K562 (cell line): ENCODE measurements around the gene IL4I1. TPM values are rescaled to one million over a fixed set of nuclear protein-coding genes. Genes with fewer than 3 reads are reported as not detected.

ENCODE experiments used
- ESRRA ChIP-seq: fragments of 450-650 bp; IDR thresholded peaks from 2 replicates; pipeline ENCODE4 v1.6.1; 2014; ENCODE audit warnings: low read depth, mild to moderate bottlenecking, moderate library complexity, borderline replicate concordance
- FOXA3 ChIP-seq, 2 experiments: fragments of 450-650 bp in 1 of 2; sonication (generic) in 1 of 2; formaldehyde crosslinking; IDR thresholded peaks in 1 of 2; conservative IDR thresholded peaks in 1 of 2; 2 replicates each; pipeline versions ENCODE4 v1.4.0 to v1.8.0; 2020 to 2022; ENCODE audit warnings: mild to moderate bottlenecking in 2 of 2, missing genetic modification reagents in 1 of 2
- FOXJ2 ChIP-seq: fragments of 200-800 bp; sonication (Bioruptor generic); IDR thresholded peaks from 2 replicates; pipeline ENCODE4 v1.6.1; 2016; ENCODE audit warnings: missing genetic modification characterization, missing compliant biosample characterization
- GATAD2B ChIP-seq: fragments of 450-650 bp; IDR thresholded peaks from 2 replicates; pipeline ENCODE4 v1.6.1; 2017; ENCODE audit warnings: mild to moderate bottlenecking, borderline replicate concordance
- KDM5B ChIP-seq: fragments of 200-600 bp; sonication (generic); IDR thresholded peaks from 2 replicates; pipeline ENCODE4 v1.6.1; 2012; ENCODE audit warnings: low read depth, mild to moderate bottlenecking, moderate library complexity, low read length, control low read depth, inconsistent platforms; ENCODE audit not compliant: insufficient replicate concordance
- MAFG ChIP-seq: fragments of 450-650 bp; conservative IDR thresholded peaks from 2 replicates; pipeline ENCODE4 v1.6.1; 2016; ENCODE audit warnings: missing genetic modification characterization, missing compliant biosample characterization
- MBD2 ChIP-seq: sonication (generic); IDR thresholded peaks from 2 replicates; pipeline ENCODE4 v1.6.1; 2016; ENCODE audit warnings: low read depth, borderline replicate concordance
- MNT ChIP-seq, 2 experiments: fragments of 450-650 bp; conservative IDR thresholded peaks; 2 replicates each; pipeline ENCODE4 v1.6.1; 2017; ENCODE audit warnings: mild to moderate bottlenecking in 2 of 2, moderate library complexity in 2 of 2
- NFRKB ChIP-seq: fragments of 450-650 bp; IDR thresholded peaks from 2 replicates; pipeline ENCODE4 v1.6.1; 2016; ENCODE audit warnings: low read depth
- NUFIP1 ChIP-seq: fragments of 450-650 bp; IDR thresholded peaks from 2 replicates; pipeline ENCODE4 v1.6.1; 2018; ENCODE audit not compliant: partially characterized antibody
- PHF8 ChIP-seq: fragments of 200-600 bp; sonication (generic); IDR thresholded peaks from 2 replicates; pipeline ENCODE4 v1.6.1; 2012; ENCODE audit warnings: mixed run types, mild to moderate bottlenecking, inconsistent platforms, low read length, moderate library complexity, borderline replicate concordance
- POLR3G ChIP-seq: IDR thresholded peaks from 2 replicates; pipeline ENCODE4 v1.6.1; 2011; ENCODE audit not compliant: insufficient read length, insufficient replicate concordance; ENCODE audit errors: extremely low read depth
- PRMT5 ChIP-seq: sonication (generic); formaldehyde crosslinking; IDR thresholded peaks from 2 replicates; pipeline ENCODE4 v1.5.0; 2020; ENCODE audit warnings: missing genetic modification reagents
- RFX7 ChIP-seq: fragments of 250-450 bp; sonication (Bioruptor Pico); IDR thresholded peaks from 2 replicates; pipeline ENCODE4 v1.5.1; 2021; ENCODE audit warnings: mild to moderate bottlenecking
- SMARCE1 ChIP-seq: fragments of 450-650 bp; IDR thresholded peaks from 2 replicates; pipeline ENCODE4 v1.7.1; 2016; ENCODE audit warnings: mild to moderate bottlenecking
- SUPT5H ChIP-seq: fragments of 450-650 bp; IDR thresholded peaks from 2 replicates; pipeline ENCODE4 v1.6.1; 2016
- TGIF2 ChIP-seq: sonication (generic); formaldehyde crosslinking; IDR thresholded peaks from 2 replicates; pipeline ENCODE4 v1.8.1; 2022; ENCODE audit warnings: mild to moderate bottlenecking, missing genetic modification reagents, moderate library complexity
- ZC3H8 ChIP-seq: fragments of 450-650 bp; IDR thresholded peaks from 2 replicates; pipeline ENCODE4 v1.6.1; 2017
- ZMIZ1 ChIP-seq, 2 experiments: fragments of 150-350 bp in 1 of 2; IDR thresholded peaks; 2 replicates each; pipeline ENCODE4 v1.6.1; 2012 to 2016; ENCODE audit warnings: low read depth in 2 of 2, low read length in 2 of 2, mild to moderate bottlenecking in 1 of 2, moderate library complexity in 1 of 2
- ZNF561 ChIP-seq: fragments of 450-650 bp; formaldehyde crosslinking; conservative IDR thresholded peaks from 2 replicates; pipeline ENCODE4 v1.4.0; 2020; ENCODE audit warnings: mild to moderate bottlenecking, moderate library complexity
- polyA plus RNA-seq, 8 experiments: library from polyadenylated mRNA; depleted of rRNA in 4 of 8; stranded (reverse) in 5 of 8; unstranded in 3 of 8; fragments of >200 nt; fragmentation: Nextera tagmentation in 2 of 8; fragmentation: Illumina TruSeq in 1 of 8; extraction: Ambion mirVana in 2 of 8; extraction: Trizol in 1 of 8; gene quantifications; 2 replicates each; pipeline versions ENCODE4 v1.2.1 to v1.2.3, GENCODE V29; 2011 to 2014; ENCODE audit warnings: inconsistent platforms in 1 of 8, missing spikeins in 1 of 8
- total RNA-seq, 7 experiments: library from RNA; depleted of rRNA in 6 of 7; stranded (reverse); fragments of >200 nt in 6 of 7; fragmentation: Illumina TruSeq in 2 of 7; extraction: Trizol in 2 of 7; gene quantifications; 2 replicates each; pipeline versions ENCODE4 v1.2.1 to v1.2.3, GENCODE V29; 2011 to 2021; ENCODE audit warnings: low replicate concordance in 1 of 7
- TF ChIP-seq, protein P1 (sequence below): sonication (generic); formaldehyde crosslinking; IDR thresholded peaks from 2 replicates; pipeline ENCODE4 v1.8.0; 2022; ENCODE audit warnings: mild to moderate bottlenecking, missing genetic modification reagents

The IL4I1 gene
- total and polyA plus RNA-seq, 9 of the 15 experiments (the other 6 are each of a cell fraction or from before 2014, with no cell fraction given): 0.06 to 0.95 (median 0.43) TPM; not detected in 2

GRCh38 chr19:49850487-49851342 is 46.0 kb downstream of the IL4I1 start, which contains the start of gene PTOV1 (continued):
- TF ChIP-seq NUFIP1: peak; percentile 30
- TF ChIP-seq GATAD2B: peak; percentile 71; the same call in 1 of the 2 replicates
- TF ChIP-seq NFRKB: no peak
- TF ChIP-seq POLR3G: no peak
- peak; percentile 80 for TF ChIP-seq SUPT5H
- TF ChIP-seq KDM5B: peak; percentile 62
- no peak for TF ChIP-seq ZNF561
- no peak for TF ChIP-seq RFX7
- TF ChIP-seq ZC3H8: no peak
- TF ChIP-seq MNT (conservative IDR thresholded peaks at IDR 0.05): peak; percentile 74 to 90
- TF ChIP-seq PHF8: peak; percentile 95
- TF ChIP-seq FOXA3 (CRISPR knock-in tag; conservative IDR thresholded peaks at IDR 0.05 in 1 of 2, IDR thresholded peaks at IDR 0.05 in 1 of 2): peak in 1 of 2 experiments; percentile 42; a peak in 1 of 4 replicates
- TF ChIP-seq MBD2: peak; percentile 92
- TF ChIP-seq SMARCE1: peak; percentile 47; the same call in 1 of the 2 replicates
- TF ChIP-seq, protein P1, sequence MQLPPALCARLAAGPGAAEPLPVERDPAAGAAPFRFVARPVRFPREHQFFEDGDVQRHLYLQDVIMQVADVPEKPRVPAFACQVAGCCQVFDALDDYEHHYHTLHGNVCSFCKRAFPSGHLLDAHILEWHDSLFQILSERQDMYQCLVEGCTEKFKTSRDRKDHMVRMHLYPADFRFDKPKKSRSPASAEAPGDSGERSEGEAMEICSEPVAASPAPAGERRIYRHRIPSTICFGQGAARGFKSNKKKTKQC (CRISPR knock-in tag): peak; percentile 86
- 0 out of 2 replicates have a peak, but pooled peaks have one; percentile 60 for TF ChIP-seq TGIF2
- TF ChIP-seq FOXJ2 (tag): peak; percentile 76
- peak; percentile 43; the same call in 1 of the 2 replicates for TF ChIP-seq ESRRA
- TF ChIP-seq MAFG (tag): no peak
- peak in 1 of 2 experiments; percentile 27; a peak in 1 of 4 replicates for TF ChIP-seq ZMIZ1 (IDR thresholded peaks at IDR 0.05; ENCODE audit: low read depth in 2 of 2, low read length in 2 of 2)
- no peak; the same call in 1 of the 2 replicates for TF ChIP-seq PRMT5 (CRISPR knock-in tag)
